ENCODE measurements around the gene AHCTF1.

GRCh38 chr1:246934765-246935164 lies 3.0 kb upstream of the AHCTF1 start:
- no peak for TF ChIP-seq EZH2 (IDR thresholded peaks at IDR 0.05; ENCODE audit: insufficient read depth, poor library complexity, severe bottlenecking)
- no peak for TF ChIP-seq EZH2phosphoT487 (IDR thresholded peaks at IDR 0.05; ENCODE audit: insufficient read depth, low read depth)

Data from GM23248 (cell line).